Endothelial cell of hepatic sinusoid (primary cell): Measurements from ENCODE around the gene BCL3.

Source experiments
- in situ Hi-C: cut with HindIII; loops from 2 replicates; pipeline ENCODE4 v1.10.0; 2017; ENCODE audit warnings: low sequenced_read_pairs

BCL3 gene

DNA sequence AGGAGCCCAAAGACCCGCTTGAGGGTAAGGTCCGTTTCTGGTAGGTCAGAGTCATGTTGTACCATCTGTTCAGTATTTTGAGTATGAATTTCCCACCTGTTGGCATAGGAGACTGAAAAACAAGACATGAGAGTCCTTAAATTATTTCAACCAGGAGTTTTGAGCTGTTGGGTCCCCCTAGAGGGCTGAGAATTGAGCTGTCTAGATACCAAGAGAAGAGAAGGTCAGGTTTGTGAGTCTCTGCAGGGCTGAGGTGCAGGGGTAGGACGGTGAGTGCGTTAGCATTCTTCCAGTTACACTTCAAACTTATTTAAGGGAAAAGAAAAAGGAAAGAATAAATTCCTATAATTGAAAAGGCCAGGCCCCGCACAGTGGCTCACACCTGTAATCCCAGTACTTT is 34.2 kb downstream of the BCL3 start:
- in situ Hi-C loops: no loop called here

- in situ Hi-C loops: no loop called here
These were observed 35.0 kb downstream of the BCL3 start for GRCh38 chr19:44783545-44783944.

- in situ Hi-C loops: no loop called here
These were observed 36.8 kb downstream of the BCL3 start for GRCh38 chr19:44785271-44785670.

DNA sequence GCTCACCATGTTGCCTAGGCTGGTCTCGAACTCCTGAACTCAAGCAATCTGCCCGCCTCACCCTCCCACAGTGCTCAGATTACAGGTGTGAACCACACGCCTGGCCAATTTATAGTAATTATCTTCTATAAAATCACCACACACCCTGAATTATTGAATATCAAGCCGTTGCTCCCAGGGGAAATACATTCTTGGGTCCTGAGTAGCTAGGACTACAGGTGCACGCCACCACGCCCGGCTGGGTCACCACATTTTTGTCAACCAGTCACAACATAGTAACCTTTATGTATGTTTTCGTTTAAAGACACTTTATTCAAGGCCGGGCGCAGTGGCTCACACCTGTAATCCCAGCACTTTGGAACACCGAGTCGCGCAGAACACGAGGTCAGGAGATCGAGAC is 37.5 kb downstream of the BCL3 start:
- in situ Hi-C loops: no loop called here

GRCh38 chr19:44788971-44789370 is 40.5 kb downstream of the BCL3 start:
- in situ Hi-C loops: no loop called here

DNA sequence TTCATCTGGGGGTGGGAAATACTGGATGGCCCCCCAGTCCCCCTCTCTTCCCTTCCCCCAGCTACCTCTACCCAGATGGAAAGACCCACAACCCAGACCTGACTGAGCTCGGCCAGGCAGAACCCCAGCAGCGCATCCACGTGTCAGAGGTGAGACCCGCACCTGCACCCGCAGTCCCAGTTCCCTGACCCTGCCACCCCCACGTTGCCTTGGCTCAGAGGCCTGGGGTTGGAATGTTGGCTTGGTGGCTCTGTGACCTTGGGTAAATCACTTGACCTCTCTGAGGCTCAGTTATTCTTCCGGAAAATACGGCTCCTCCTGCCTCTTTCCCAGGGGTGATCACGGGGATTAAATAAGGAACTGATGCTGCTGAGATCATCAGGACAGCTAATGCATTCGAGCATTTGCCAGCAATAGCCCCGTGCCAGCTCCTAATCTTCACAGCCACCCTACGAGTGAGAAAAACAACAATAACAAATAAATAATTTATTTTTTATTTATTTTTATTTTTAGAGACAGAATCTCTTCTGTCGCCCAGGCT is 41.5 kb downstream of the BCL3 start:
- in situ Hi-C loops: no loop called here

GRCh38 chr19:44792281-44792680 is 43.8 kb downstream of the BCL3 start:
- in situ Hi-C loops: no loop called here

DNA sequence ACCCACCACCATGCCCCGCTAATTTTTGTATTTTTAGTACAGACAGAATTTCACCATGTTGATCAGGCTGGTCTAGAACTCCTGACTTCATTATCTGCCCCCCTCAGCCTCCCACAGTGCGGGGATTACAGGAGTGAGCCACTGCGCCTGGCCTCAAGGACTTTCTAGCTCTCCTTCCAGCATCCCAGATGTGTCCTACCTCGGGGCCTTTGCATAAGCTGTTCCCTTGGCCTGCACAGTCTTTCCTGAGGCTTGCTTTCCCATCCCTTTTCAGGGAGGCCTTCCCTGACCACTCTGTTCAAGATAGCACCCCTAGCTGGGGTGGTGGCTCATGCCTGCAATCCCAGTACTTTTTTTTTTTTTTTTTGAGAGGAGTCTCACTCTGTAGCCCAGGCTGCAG is 46.1 kb downstream of the BCL3 start:
- in situ Hi-C loops: loop anchor here (5.0 kb wide), 1 partner anchor 43 kb away; no protein-coding TSS in a partner anchor

DNA sequence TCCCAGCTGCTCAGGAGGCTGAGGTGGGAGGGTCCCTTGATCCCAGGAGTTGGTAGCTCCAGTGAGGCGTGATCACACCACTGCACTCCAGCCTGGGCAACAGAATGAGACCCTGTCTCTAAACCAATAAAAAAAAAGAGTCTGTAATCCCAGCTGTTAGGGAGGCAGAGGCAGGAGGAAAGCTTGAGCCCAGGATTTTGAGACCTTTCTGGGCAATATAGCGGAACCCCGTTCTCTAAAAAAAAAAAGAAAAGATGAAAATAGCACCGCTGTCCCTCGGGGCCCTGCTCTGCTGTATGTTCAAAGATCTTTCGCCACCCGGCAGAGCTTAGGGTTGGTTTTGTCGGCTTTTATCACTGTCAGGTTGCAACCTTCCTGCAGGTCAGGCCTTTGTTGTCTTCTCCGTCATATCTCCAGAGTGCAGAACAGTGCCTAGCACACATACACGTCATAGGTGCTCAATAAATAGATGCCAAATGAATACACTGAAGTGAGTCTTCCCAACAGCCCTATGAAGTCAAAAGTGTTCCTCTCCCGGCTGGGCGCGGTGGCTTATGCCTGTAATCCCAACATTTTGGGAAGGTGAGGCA is 47.0 kb downstream of the BCL3 start:
- in situ Hi-C loops: loop anchor here (5.0 kb wide), 1 partner anchor 42 kb away; no protein-coding TSS in a partner anchor

- in situ Hi-C loops: loop anchor here (5.0 kb wide), 1 partner anchor 41 kb away; no protein-coding TSS in a partner anchor
These were observed 48.2 kb downstream of the BCL3 start for GRCh38 chr19:44796701-44797115.

DNA sequence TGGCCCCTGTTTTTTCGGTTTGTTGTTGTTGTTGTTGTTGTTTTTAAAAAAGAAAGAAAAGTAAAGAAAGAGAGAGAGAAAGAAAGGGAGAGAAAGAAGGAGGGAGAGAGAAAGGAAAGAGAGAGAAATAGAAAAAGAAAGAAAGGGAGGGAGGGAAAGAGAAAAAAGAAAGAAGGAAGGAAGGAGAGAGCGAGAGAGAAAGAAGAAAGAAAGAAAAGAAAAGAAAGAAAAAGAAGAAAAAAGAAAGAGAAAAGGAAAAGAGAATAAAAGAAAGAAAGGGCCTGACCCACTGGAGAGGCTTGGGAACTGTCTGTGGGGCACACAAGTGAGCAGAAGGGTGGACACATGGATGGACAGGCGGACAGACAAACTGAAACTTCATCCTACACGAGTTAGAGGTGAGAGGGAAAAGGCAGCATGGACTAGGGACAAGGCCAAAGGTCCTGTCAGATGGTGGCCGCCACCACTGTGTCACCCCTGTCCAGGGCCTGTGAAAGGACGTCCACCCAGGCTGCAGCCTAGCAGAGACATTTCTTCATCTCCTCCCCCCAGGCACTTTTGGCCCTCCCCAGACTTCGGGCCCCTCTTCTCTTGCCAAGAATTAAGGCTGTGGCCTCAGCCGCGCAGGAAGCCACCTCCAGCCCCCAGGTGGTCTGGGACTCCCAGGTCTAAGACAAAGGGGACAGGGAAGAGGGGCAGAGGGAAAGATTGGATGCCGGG is 51.3 kb downstream of the BCL3 start:
- in situ Hi-C loops: loop anchor here (5.0 to 10.0 kb wide), 3 partner anchors 38 to 155 kb away; partner anchors contain the start of gene CLPTM1

GRCh38 chr19:44800461-44800860 is 52.0 kb downstream of the BCL3 start:
- in situ Hi-C loops: loop anchor here (10.0 kb wide), 2 partner anchors 76 to 154 kb away; partner anchors contain the start of gene CLPTM1

GRCh38 chr19:44803442-44804428 is 55.2 kb downstream of the BCL3 start:
- in situ Hi-C loops: loop anchor here (10.0 kb wide), 2 partner anchors 79 to 151 kb away; partner anchors contain the start of gene CLPTM1

DNA sequence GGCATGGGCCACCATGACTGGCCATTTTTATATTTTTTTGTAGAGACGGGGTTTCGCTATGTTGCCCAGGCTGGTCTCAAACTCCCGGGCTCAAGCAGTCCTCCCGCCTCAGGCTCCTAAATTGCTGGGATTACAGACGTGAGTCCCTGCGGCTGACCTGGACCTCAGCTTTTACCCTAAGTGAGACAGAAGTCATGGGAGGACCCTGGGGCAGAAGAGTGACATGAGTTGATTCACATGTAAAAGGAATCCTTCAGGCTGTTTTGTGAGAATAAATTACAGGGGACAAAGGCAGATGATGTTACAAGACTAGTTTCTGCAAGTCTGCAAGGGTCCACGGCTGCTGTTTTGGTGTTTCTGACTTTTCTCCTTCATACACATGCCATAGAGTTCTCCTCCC is 57.8 kb downstream of the BCL3 start:
- in situ Hi-C loops: loop anchor here (10.0 kb wide), 2 partner anchors 81 to 149 kb away; partner anchors contain the start of gene CLPTM1

DNA sequence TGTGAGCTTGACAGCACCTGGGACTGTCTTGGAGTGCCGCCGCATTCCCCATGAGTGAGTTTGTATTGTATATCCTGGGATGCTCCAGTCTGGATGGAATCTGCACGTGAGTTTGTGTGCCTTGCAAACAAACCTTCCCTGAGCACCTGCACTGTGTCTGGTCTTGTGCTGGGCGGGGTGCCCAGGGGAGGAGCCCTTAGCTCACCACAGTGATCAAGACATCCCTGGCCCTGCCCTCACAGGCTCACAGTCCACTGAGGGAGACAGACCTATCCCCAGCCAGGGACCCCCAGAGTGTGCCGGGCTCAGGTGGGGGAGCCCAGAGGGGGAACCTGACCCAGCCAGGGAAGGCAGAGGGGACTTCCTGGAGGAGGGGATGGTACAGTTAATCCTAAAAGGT is 58.7 kb downstream of the BCL3 start:
- in situ Hi-C loops: loop anchor here (10.0 kb wide), 2 partner anchors 82 to 148 kb away; partner anchors contain the start of gene CLPTM1

GRCh38 chr19:44807652-44808462 is 59.3 kb downstream of the BCL3 start:
- in situ Hi-C loops: loop anchor here (10.0 kb wide), 2 partner anchors 83 to 147 kb away; partner anchors contain the start of gene CLPTM1

GRCh38 chr19:44808463-44809371 is 60.2 kb downstream of the BCL3 start, which contains the start of gene BCAM:
BCAM (plus strand) TSS chr19:44809103; CDS start chr19:44809125, 22 bp downstream.
- in situ Hi-C loops: loop anchor here (10.0 kb wide), 2 partner anchors 84 to 146 kb away; partner anchors contain the start of gene CLPTM1
